GM18870 (cell line): Measurements from ENCODE around the gene DHCR24.

Source experiments
- ATAC-seq: cut with Tn5 transposase; IDR thresholded peaks from one replicate; pipeline ENCODE4 v1.9.1; 2021; ENCODE audit warnings: moderate library complexity; ENCODE audit not compliant: unreplicated experiment

The DHCR24 gene

GRCh38 chr1:54805466-54805865 lies 81.5 kb downstream of the DHCR24 start:
- ATAC-seq, result no peak

GRCh38 chr1:54804471-54805132 lies 82.4 kb downstream of the DHCR24 start:
- ATAC-seq, result no peak

- no peak for ATAC-seq
Observed at GRCh38 chr1:54803761-54804470, 83.1 kb downstream of the DHCR24 start.

GRCh38 chr1:54800899-54801759 lies 85.9 kb downstream of the DHCR24 start, which contains the start of gene TTC22:
TSS of gene TTC22 (minus strand) at chr1:54801323. CDS start at chr1:54801163, 160 bp downstream.
- peak; percentile 53 for ATAC-seq

- no peak for ATAC-seq
Observed at GRCh38 chr1:54800041-54800898, 86.7 kb downstream of the DHCR24 start.
